Small intestine (tissue), 7 donors: ENCODE data around the gene GSAP. TPM values are rescaled to one million over a fixed set of nuclear protein-coding genes. Genes with fewer than 3 reads are reported as not detected.
"Not testable (repeated sequence)": the region's sequence is repeated elsewhere in the genome, so short reads cannot be mapped to it uniquely, and the experiment has no call there.

ENCODE experiments used
- DNase-seq, 2 donors: peaks; one replicate each; pipeline versions ENCODE4 v3.0.0 to v3.0.0-alpha.2; 2013
- FAIRE-seq: peaks from 2 replicates; lab custom pipeline; 2012; peaks lifted over from hg19 to GRCh38; lab: Jason Lieb, UNC
- H3K27ac ChIP-seq, 3 donors: one replicate each; pipeline ENCODE4 v1.5.1; 2013; ENCODE audit warnings: low read length in 2 of 3, mild to moderate bottlenecking in 2 of 3, control low read depth in 1 of 3, inconsistent platforms in 1 of 3, low read depth in 1 of 3, moderate library complexity in 1 of 3
- H3K27me3 ChIP-seq, 3 donors: one replicate each; pipeline ENCODE4 v1.6.1; 2013; ENCODE audit warnings: low read length in 3 of 3, inconsistent platforms in 1 of 3; ENCODE audit not compliant: control insufficient read depth in 3 of 3, insufficient read depth in 3 of 3
- H3K36me3 ChIP-seq, 3 donors: one replicate each; pipeline ENCODE4 v1.6.1; 2013; ENCODE audit warnings: low read length in 3 of 3, inconsistent platforms in 1 of 3, low read depth in 1 of 3, mild to moderate bottlenecking in 1 of 3, moderate library complexity in 1 of 3; ENCODE audit not compliant: control insufficient read depth in 3 of 3, insufficient read depth in 2 of 3
- H3K4me1 ChIP-seq, 3 donors: one replicate each; pipeline ENCODE4 v1.6.1; 2013; ENCODE audit warnings: low read length in 2 of 3, inconsistent platforms in 1 of 3, low read depth in 1 of 3, mild to moderate bottlenecking in 1 of 3, moderate library complexity in 1 of 3; ENCODE audit not compliant: control insufficient read depth in 3 of 3, insufficient read depth in 2 of 3
- H3K4me3 ChIP-seq, 3 donors: one replicate each; pipeline ENCODE4 v1.5.1; 2013; ENCODE audit warnings: low read length in 3 of 3, control low read depth in 1 of 3, inconsistent platforms in 1 of 3, low read depth in 1 of 3, mild to moderate bottlenecking in 1 of 3, moderate library complexity in 1 of 3
- H3K9me3 ChIP-seq, 2 donors: one replicate each; pipeline ENCODE4 v1.6.1; 2013; ENCODE audit warnings: low read depth in 1 of 2, low read length in 1 of 2; ENCODE audit not compliant: control insufficient read depth in 2 of 2, insufficient read depth in 1 of 2
- WGBS, 3 donors: extraction: QIAGEN DNeasy Blood & Tissue Kit; methylation state at CpG; one replicate each; pipeline ENCODE4 v1.1.7; 2013; 5-methylcytosine and 5-hydroxymethylcytosine counted together
- polyA plus RNA-seq, 4 donors: library from polyadenylated mRNA; stranded (reverse) in 3 of 4; unstranded in 1 of 4; fragments of 200-250 nt in 3 of 4; fragments of 120-200 nt in 1 of 4; gene quantifications; one replicate each; pipeline versions ENCODE4 v1.2.1 to v1.2.3, GENCODE V29; 2013
- donor health status: healthy with polysubstance abuse.
- donor health status: control.
- donor health status: control.
- donor health status: Bipolar disorder and iron deficiency.
- donor health status: healthy.

The GSAP gene
- polyA plus RNA-seq, 4 donors: 3.0 to 12.3 (median 4.9) TPM

GRCh38 chr7:77459311-77459726 lies 43.2 kb upstream of the GSAP start:
- WGBS, 3 donors: 84 to 89% (median 87%) methylated on average over 2 of the region's 2 CpGs
- no peak for FAIRE-seq
- H3K4me3 ChIP-seq: no peak overlapping the region

DNA sequence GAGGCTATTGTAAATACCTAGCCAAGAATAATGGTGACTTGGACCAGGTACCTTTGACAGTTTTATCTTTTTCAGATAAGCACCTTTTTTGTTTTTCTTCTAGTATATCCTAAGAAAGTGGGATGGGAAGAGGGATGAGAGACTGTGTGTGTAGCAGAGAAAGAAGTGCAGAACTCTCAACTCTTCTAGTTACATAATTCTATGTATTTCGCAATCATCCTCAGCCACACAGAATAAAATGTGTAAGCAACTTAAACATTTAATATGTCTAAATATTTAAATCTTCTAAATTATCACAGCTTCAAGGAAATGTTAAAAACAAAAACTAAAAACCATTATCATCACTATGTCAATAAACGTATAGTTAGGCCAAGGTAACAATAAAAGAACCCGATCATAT lies 42.6 kb upstream of the GSAP start:
- Histone ChIP-seq H3K9me3 (no peaks in the 10 kb centered on the region), H3K4me3 (no peak overlapping the region), H3K27me3 (no peaks in the 10 kb centered on the region), H3K27ac (no peak overlapping the region), H3K4me1 (peaks cover 0 to 2% (median 0%) of the 10 kb centered on the region in 3 donors), H3K36me3 (no peaks in the 10 kb centered on the region)
- FAIRE-seq: no peak
- no peak for DNase-seq
- 83 to 86% (median 85%) methylated on average over 3 of the region's 3 CpGs for WGBS, 3 donors

More at GRCh38 chr7:77459311-77459726, 43.2 kb upstream of the GSAP start:
- Histone ChIP-seq H3K9me3 (no peaks in the 10 kb centered on the region), H3K27ac (no peak overlapping the region), H3K27me3 (no peaks in the 10 kb centered on the region), H3K36me3 (no peaks in the 10 kb centered on the region), H3K4me1 (peaks cover 0 to 2% (median 0%) of the 10 kb centered on the region in 3 donors)
- no peak for DNase-seq

- FAIRE-seq: no peak
- DNase-seq: no peak
- Histone ChIP-seq H3K4me1 (peaks cover 0 to 2% (median 0%) of the 10 kb centered on the region in 3 donors), H3K27ac (no peak overlapping the region), H3K36me3 (no peaks in the 10 kb centered on the region), H3K27me3 (no peaks in the 10 kb centered on the region), H3K4me3 (no peak overlapping the region), H3K9me3 (no peaks in the 10 kb centered on the region)
- WGBS, 3 donors: 38 to 67% (median 55%) methylated on average over 4 of the region's 4 CpGs
Measured at GRCh38 chr7:77457779-77458178, 41.6 kb upstream of the GSAP start.

DNA sequence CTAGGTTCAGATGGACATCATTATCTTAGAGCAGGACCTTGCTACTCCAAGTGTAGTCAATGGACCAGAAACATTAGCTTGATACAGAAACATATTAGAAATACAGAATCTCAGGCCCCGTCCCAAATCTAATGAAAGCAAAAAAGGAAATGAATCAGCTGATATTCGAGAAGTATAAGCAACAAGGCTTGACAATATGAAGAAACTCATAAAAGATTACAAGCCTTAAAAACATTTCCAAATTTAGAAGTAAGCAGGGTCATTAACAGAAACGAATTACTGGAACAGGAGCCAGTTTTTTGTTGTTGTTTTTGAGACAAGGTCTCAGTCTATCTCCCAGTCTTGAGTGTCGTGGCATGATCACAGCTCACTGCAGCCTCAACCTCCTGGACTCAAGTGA lies 40.5 kb upstream of the GSAP start:
- FAIRE-seq: no peak
- H3K27me3 ChIP-seq: no peaks in the 10 kb centered on the region
- H3K36me3 ChIP-seq: no peaks in the 10 kb centered on the region
- 60 to 86% (median 84%) methylated on average over 4 of the region's 4 CpGs for WGBS, 3 donors
- H3K9me3 ChIP-seq: no peaks in the 10 kb centered on the region
- H3K27ac ChIP-seq: no peak overlapping the region
- no peak overlapping the region for H3K4me3 ChIP-seq
- H3K4me1 ChIP-seq: peaks cover 0 to 2% (median 0%) of the 10 kb centered on the region in 3 donors
- no peak for DNase-seq

- Histone ChIP-seq H3K27ac (no peak overlapping the region), H3K9me3 (no peaks in the 10 kb centered on the region), H3K4me1 (peaks cover 0 to 2% (median 0%) of the 10 kb centered on the region in 3 donors), H3K27me3 (no peaks in the 10 kb centered on the region), H3K36me3 (no peaks in the 10 kb centered on the region), H3K4me3 (no peak overlapping the region)
- DNase-seq: no peak
- no peak for FAIRE-seq
- WGBS, 3 donors: 75 to 91% (median 86%) methylated on average over 3 of the region's 3 CpGs
Measured at GRCh38 chr7:77455321-77455720, 39.2 kb upstream of the GSAP start.

DNA sequence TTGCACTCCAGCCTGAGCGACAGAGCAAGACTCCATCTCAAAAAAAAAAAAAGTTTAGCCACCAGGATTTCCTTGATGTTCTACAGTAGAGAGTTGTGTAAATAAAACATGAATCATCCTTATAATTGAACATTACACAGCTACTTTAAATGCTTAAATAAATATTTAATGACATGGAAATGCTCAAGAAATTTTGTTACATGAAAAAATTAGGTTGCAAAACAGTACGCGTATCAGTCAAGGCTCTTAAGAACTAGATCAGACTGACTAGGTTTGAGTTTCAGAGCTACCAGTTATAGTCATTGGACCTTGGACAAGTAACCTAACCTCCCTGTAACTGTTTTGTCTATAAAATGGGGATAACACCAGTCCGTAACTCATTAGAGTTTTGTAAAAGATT lies 38.7 kb upstream of the GSAP start:
- no peak for FAIRE-seq
- Histone ChIP-seq H3K27ac (no peak overlapping the region), H3K4me1 (no peaks in the 10 kb centered on the region), H3K9me3 (no peaks in the 10 kb centered on the region), H3K27me3 (no peaks in the 10 kb centered on the region), H3K36me3 (no peaks in the 10 kb centered on the region), H3K4me3 (no peak overlapping the region)
- no peak for DNase-seq
- 86 to 93% (median 92%) methylated on average over 4 of the region's 4 CpGs for WGBS, 3 donors

- DNase-seq (no peak), FAIRE-seq (no peak)
- 28 to 56% (median 41%) methylated on average over 2 of the region's 2 CpGs for WGBS, 3 donors
- H3K36me3 ChIP-seq: no peaks in the 10 kb centered on the region
- H3K4me1 ChIP-seq: no peaks in the 10 kb centered on the region
- no peaks in the 10 kb centered on the region for H3K27me3 ChIP-seq
- no peak overlapping the region for H3K27ac ChIP-seq
- H3K9me3 ChIP-seq: no peaks in the 10 kb centered on the region
- no peak overlapping the region for H3K4me3 ChIP-seq
Measured at GRCh38 chr7:77453531-77453930, 37.4 kb upstream of the GSAP start.

DNA sequence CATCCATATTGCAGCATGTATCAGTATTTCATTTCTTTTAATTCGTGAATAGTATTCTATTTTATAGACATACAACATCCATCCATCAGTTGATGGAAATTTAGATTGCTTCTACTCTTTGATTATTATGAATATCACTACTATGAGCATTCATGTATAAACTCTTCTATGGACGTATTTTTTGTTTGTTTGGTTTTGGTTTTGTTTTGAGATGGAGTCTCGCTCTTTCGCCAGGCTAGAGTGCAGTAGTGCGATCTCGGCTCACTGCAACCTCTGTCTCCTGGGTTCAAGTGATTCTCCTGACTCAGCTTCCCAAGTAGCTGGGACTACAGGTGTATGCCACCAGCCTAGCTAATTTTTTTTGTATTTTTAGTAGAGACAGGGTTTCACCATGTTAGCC lies 35.8 kb upstream of the GSAP start:
- not testable (repeated sequence) for FAIRE-seq, H3K27me3 ChIP-seq, H3K9me3 ChIP-seq, H3K4me3 ChIP-seq, H3K27ac ChIP-seq, DNase-seq, H3K36me3 ChIP-seq, H3K4me1 ChIP-seq
- 80 to 90% (median 89%) methylated on average over 6 of the region's 6 CpGs for WGBS, 3 donors

DNA sequence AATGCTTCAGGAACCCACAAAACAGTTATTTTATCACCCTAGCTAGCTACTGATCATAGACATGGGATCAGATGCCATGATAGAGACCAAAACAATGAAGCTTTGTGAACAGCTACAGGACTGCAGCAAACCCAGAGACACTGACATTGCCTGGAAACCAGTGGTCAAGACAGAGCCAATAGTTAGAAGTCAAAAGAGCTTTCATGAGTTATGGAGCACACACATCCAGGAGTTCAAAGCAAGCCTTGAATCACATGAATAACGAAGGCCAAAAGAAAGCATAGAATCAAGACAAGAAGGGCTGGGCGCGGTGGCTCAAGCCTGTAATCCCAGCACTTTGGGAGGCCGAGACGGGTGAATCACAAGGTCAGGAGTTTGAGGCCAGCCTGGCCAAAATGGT lies 34.5 kb upstream of the GSAP start:
- no peak for FAIRE-seq
- DNase-seq: no peak
- WGBS, 3 donors: 97 to 98% (median 98%) methylated on average over 5 of the region's 5 CpGs
- no peak overlapping the region for H3K27ac ChIP-seq
- H3K4me3 ChIP-seq: no peak overlapping the region
- no peaks in the 10 kb centered on the region for H3K9me3 ChIP-seq
- no peaks in the 10 kb centered on the region for H3K36me3 ChIP-seq
- H3K27me3 ChIP-seq: no peaks in the 10 kb centered on the region
- no peaks in the 10 kb centered on the region for H3K4me1 ChIP-seq
